ENCODE data around the gene HS6ST3. TPM values are rescaled to one million over a fixed set of nuclear protein-coding genes. Genes with fewer than 3 reads are reported as not detected.

Gene HS6ST3
- total and polyA plus RNA-seq, 5 donors from 2014 or later, result not detected

- H3K36me3 ChIP-seq (ENCODE audit: control insufficient read depth, insufficient read depth, low read length), result no peaks in the 10 kb centered on the region
- Mint-ChIP-seq H3K4me1 (no peaks in the 10 kb centered on the region), H3K27me3 (no peaks in the 10 kb centered on the region), H3K36me3 (no peaks in the 10 kb centered on the region), H3K4me3 (no peak overlapping the region), H3K9me3 (peaks cover 0 to 11% (median 2%) of the 10 kb centered on the region in 7 donors), H3K27ac (no peak overlapping the region)
- no peak overlapping the region for H3K4me3 ChIP-seq (ENCODE audit: low read depth, low read length)
- H3K9me3 ChIP-seq (ENCODE audit: control insufficient read depth in 2 of 2, low read length in 2 of 2), result no peaks in the 10 kb centered on the region
- DNase-seq (no peak), ATAC-seq (ENCODE audit: low read depth in 2 of 2) (no peak)
- no peak overlapping the region for H3K27ac ChIP-seq (ENCODE audit: insufficient read depth, low read length, poor library complexity, severe bottlenecking)
- no peaks in the 10 kb centered on the region for H3K27me3 ChIP-seq (ENCODE audit: control insufficient read depth, insufficient read depth, low read length)
- H3K4me1 ChIP-seq (ENCODE audit: control insufficient read depth, insufficient read depth, low read length, poor library complexity, severe bottlenecking), result no peaks in the 10 kb centered on the region
Measured at GRCh38 chr13:96860882-96861281, 771.0 kb downstream of the HS6ST3 start.

- ATAC-seq (ENCODE audit: low read depth in 2 of 2), result no peak
- DNase-seq, result no peak
- Mint-ChIP-seq H3K9me3 (peaks cover 0 to 11% (median 2%) of the 10 kb centered on the region in 7 donors), H3K4me1 (no peaks in the 10 kb centered on the region), H3K4me3 (no peak overlapping the region), H3K27ac (no peak overlapping the region), H3K36me3 (no peaks in the 10 kb centered on the region), H3K27me3 (no peaks in the 10 kb centered on the region)
- Histone ChIP-seq H3K27ac (ENCODE audit: insufficient read depth, low read length, poor library complexity, severe bottlenecking) (no peak overlapping the region), H3K36me3 (ENCODE audit: control insufficient read depth, insufficient read depth, low read length) (no peaks in the 10 kb centered on the region), H3K4me3 (ENCODE audit: low read depth, low read length) (no peak overlapping the region), H3K27me3 (ENCODE audit: control insufficient read depth, insufficient read depth, low read length) (no peaks in the 10 kb centered on the region), H3K4me1 (ENCODE audit: control insufficient read depth, insufficient read depth, low read length, poor library complexity, severe bottlenecking) (no peaks in the 10 kb centered on the region), H3K9me3 (ENCODE audit: control insufficient read depth in 2 of 2, low read length in 2 of 2) (no peaks in the 10 kb centered on the region)
Measured at GRCh38 chr13:96862093-96862492, 772.2 kb downstream of the HS6ST3 start.

DNA sequence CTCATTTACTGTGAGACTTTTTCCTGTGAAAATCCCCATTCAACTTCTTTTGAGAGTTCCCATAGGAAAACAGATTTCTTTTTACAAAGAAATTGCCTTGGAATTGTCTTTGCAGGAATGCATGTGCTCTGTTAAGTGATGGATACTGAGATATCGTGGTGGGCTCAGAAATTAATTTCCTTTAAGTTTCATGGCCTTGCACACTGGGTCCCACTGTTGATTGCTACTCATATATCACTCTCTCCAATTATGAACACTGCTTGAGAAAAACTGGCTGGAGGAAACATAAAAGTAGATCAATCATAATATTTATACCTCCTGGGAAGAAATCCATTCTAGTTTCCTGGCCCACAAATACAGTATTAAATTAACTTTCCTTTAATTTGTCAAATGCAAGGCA lies 773.1 kb downstream of the HS6ST3 start:
- H3K27me3 Mint-ChIP-seq, result no peaks in the 10 kb centered on the region
- no peaks in the 10 kb centered on the region for H3K4me1 Mint-ChIP-seq
- Histone ChIP-seq H3K27ac (ENCODE audit: insufficient read depth, low read length, poor library complexity, severe bottlenecking) (no peak overlapping the region), H3K4me1 (ENCODE audit: control insufficient read depth, insufficient read depth, low read length, poor library complexity, severe bottlenecking) (no peaks in the 10 kb centered on the region), H3K27me3 (ENCODE audit: control insufficient read depth, insufficient read depth, low read length) (no peaks in the 10 kb centered on the region), H3K4me3 (ENCODE audit: low read depth, low read length) (no peak overlapping the region), H3K36me3 (ENCODE audit: control insufficient read depth, insufficient read depth, low read length) (no peaks in the 10 kb centered on the region), H3K9me3 (ENCODE audit: control insufficient read depth in 2 of 2, low read length in 2 of 2) (no peaks in the 10 kb centered on the region)
- no peak overlapping the region for H3K4me3 Mint-ChIP-seq
- H3K27ac Mint-ChIP-seq, result no peak overlapping the region
- no peak for DNase-seq
- no peaks in the 10 kb centered on the region for H3K36me3 Mint-ChIP-seq
- peaks cover 0 to 11% (median 2%) of the 10 kb centered on the region in 7 donors for H3K9me3 Mint-ChIP-seq
- no peak for ATAC-seq (ENCODE audit: low read depth in 2 of 2)

- DNase-seq, result no peak
- Histone ChIP-seq H3K27ac (ENCODE audit: insufficient read depth, low read length, poor library complexity, severe bottlenecking) (no peak overlapping the region), H3K4me3 (ENCODE audit: low read depth, low read length) (no peak overlapping the region)
Measured at GRCh38 chr13:96871469-96871868, 781.6 kb downstream of the HS6ST3 start.

DNA sequence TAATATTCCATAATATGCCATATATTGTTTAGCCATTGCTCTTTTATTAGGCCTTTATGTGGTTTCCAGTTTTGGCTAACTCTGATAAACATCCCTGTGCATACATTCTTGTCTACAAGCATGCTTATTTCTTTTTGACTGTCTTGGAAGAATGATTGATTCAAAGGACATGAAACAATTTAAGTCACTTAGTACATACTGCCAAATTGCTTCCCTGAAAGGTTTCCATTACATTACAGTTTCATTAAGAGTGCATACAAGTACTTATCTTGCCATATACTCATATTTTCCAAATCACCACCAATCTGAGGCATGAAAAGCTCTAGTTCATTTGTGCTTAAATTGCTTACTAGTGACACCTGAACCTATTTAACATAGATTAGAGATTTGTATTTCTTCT lies 790.5 kb downstream of the HS6ST3 start:
- H3K4me3 Mint-ChIP-seq, result no peak overlapping the region

More at GRCh38 chr13:96871469-96871868, 781.6 kb downstream of the HS6ST3 start:
- H3K27me3 ChIP-seq (ENCODE audit: control insufficient read depth, insufficient read depth, low read length), result no peaks in the 10 kb centered on the region
- H3K9me3 Mint-ChIP-seq, result peaks cover 0 to 16% (median 2%) of the 10 kb centered on the region in 7 donors
- no peaks in the 10 kb centered on the region for H3K36me3 Mint-ChIP-seq
- no peaks in the 10 kb centered on the region for H3K27me3 Mint-ChIP-seq
- H3K4me3 Mint-ChIP-seq, result no peak overlapping the region
- ATAC-seq (ENCODE audit: low read depth in 2 of 2), result no peak
- H3K9me3 ChIP-seq (ENCODE audit: control insufficient read depth in 2 of 2, low read length in 2 of 2), result peaks cover 0 to 2% of the 10 kb centered on the region in 2 experiments
- no peak overlapping the region for H3K27ac Mint-ChIP-seq
- H3K4me1 ChIP-seq (ENCODE audit: control insufficient read depth, insufficient read depth, low read length, poor library complexity, severe bottlenecking), result no peaks in the 10 kb centered on the region
- H3K36me3 ChIP-seq (ENCODE audit: control insufficient read depth, insufficient read depth, low read length), result no peaks in the 10 kb centered on the region
- no peaks in the 10 kb centered on the region for H3K4me1 Mint-ChIP-seq

More for the DNA sequence above, 790.5 kb downstream of the HS6ST3 start:
- peaks cover 0 to 11% of the 10 kb centered on the region in 2 experiments for H3K9me3 ChIP-seq (ENCODE audit: control insufficient read depth in 2 of 2, low read length in 2 of 2)
- no peaks in the 10 kb centered on the region for H3K36me3 Mint-ChIP-seq
- H3K4me3 ChIP-seq (ENCODE audit: low read depth, low read length), result no peak overlapping the region
- no peaks in the 10 kb centered on the region for H3K4me1 Mint-ChIP-seq
- no peak for ATAC-seq (ENCODE audit: low read depth in 2 of 2)
- no peaks in the 10 kb centered on the region for H3K27me3 Mint-ChIP-seq
- H3K9me3 Mint-ChIP-seq, result peaks cover 0 to 18% (median 5%) of the 10 kb centered on the region in 7 donors
- no peaks in the 10 kb centered on the region for H3K4me1 ChIP-seq (ENCODE audit: control insufficient read depth, insufficient read depth, low read length, poor library complexity, severe bottlenecking)
- H3K27ac ChIP-seq (ENCODE audit: insufficient read depth, low read length, poor library complexity, severe bottlenecking), result no peak overlapping the region
- no peak overlapping the region for H3K27ac Mint-ChIP-seq
- no peaks in the 10 kb centered on the region for H3K36me3 ChIP-seq (ENCODE audit: control insufficient read depth, insufficient read depth, low read length)
- DNase-seq, result no peak
- H3K27me3 ChIP-seq (ENCODE audit: control insufficient read depth, insufficient read depth, low read length), result no peaks in the 10 kb centered on the region

Other genes starting within 250 kb of the HS6ST3 start
- gene UGGT2, start 36.7 kb upstream of the HS6ST3 start, total RNA-seq, result 0.47 TPM
- gene UGGT2, start 36.7 kb upstream of the HS6ST3 start, polyA plus RNA-seq, result under 1 TPM in 1 of 4 donors, not detected in 3; 0.08 TPM